RWPE2 (cell line): ENCODE results near the gene PRR13.
"Not testable (repeated sequence)": the region's sequence is repeated elsewhere in the genome, so short reads cannot be mapped to it uniquely, and the experiment has no call there.

Experiments used
- ATAC-seq: fragments of 200-7000 bp; cut with Tn5 transposase; 3 replicates; pipeline ENCODE4 v1.9.1; 2021; ENCODE audit warnings: low read depth
- DNase-seq: peaks from one replicate; pipeline ENCODE4 v3.0.0-alpha.2; 2020; ENCODE audit warnings: low spot score
- H3K27ac ChIP-seq: fragments of 450-650 bp; 2 replicates; pipeline ENCODE4 v1.5.1; 2017; ENCODE audit warnings: mild to moderate bottlenecking; ENCODE audit not compliant: poor library complexity, severe bottlenecking
- H3K27me3 ChIP-seq: fragments of 250-450 bp; sonication (Bioruptor Pico); 2 replicates; pipeline ENCODE4 v1.5.1; 2021; ENCODE audit warnings: mild to moderate bottlenecking, moderate library complexity; ENCODE audit not compliant: insufficient read depth, poor library complexity, severe bottlenecking
- H3K36me3 ChIP-seq: fragments of 250-450 bp; sonication (Bioruptor Pico); 2 replicates; pipeline ENCODE4 v1.5.1; 2020; ENCODE audit warnings: low read depth, mild to moderate bottlenecking, moderate library complexity
- H3K4me1 ChIP-seq: fragments of 250-450 bp; sonication (Bioruptor Pico); 2 replicates; pipeline ENCODE4 v1.5.1; 2021; ENCODE audit warnings: mild to moderate bottlenecking, moderate library complexity; ENCODE audit not compliant: insufficient read depth, poor library complexity, severe bottlenecking
- H3K4me3 ChIP-seq: fragments of 250-450 bp; sonication (Bioruptor Pico); 2 replicates; pipeline ENCODE4 v1.5.1; 2021; ENCODE audit warnings: mild to moderate bottlenecking, moderate library complexity; ENCODE audit not compliant: severe bottlenecking
- H3K9me3 ChIP-seq: fragments of 250-450 bp; sonication (Bioruptor Pico); 2 replicates; pipeline ENCODE4 v1.5.1; 2021; ENCODE audit warnings: mild to moderate bottlenecking, moderate library complexity; ENCODE audit not compliant: severe bottlenecking
- TF ChIP-seq, protein P1 (sequence below): fragments of 450-650 bp; IDR thresholded peaks from one replicate; pipeline ENCODE4 v1.5.1; 2017; ENCODE audit warnings: mild to moderate bottlenecking, moderate library complexity; ENCODE audit not compliant: poor library complexity, severe bottlenecking

The PRR13 gene

DNA sequence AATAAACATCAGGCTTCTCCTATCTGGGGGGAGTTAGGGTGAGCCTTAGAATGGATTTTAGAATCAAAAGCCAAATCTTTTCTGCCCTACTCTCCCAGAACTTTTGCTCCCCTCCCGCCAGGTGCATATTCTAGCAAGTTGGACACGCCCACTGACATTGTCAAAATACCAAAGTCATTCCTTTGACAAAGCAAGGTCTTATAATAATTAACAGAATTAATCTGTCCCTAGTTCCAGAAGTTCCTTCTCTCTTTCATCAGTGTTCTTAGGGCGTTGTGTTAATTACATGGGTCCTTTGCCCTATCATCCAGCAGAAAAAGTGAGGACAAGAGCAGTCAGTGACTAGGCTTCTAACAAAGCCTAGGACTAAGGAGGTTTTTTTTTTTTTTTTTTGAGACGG, 2.4 kb downstream of the PRR13 start:
- DNase-seq, result no peak

DNA sequence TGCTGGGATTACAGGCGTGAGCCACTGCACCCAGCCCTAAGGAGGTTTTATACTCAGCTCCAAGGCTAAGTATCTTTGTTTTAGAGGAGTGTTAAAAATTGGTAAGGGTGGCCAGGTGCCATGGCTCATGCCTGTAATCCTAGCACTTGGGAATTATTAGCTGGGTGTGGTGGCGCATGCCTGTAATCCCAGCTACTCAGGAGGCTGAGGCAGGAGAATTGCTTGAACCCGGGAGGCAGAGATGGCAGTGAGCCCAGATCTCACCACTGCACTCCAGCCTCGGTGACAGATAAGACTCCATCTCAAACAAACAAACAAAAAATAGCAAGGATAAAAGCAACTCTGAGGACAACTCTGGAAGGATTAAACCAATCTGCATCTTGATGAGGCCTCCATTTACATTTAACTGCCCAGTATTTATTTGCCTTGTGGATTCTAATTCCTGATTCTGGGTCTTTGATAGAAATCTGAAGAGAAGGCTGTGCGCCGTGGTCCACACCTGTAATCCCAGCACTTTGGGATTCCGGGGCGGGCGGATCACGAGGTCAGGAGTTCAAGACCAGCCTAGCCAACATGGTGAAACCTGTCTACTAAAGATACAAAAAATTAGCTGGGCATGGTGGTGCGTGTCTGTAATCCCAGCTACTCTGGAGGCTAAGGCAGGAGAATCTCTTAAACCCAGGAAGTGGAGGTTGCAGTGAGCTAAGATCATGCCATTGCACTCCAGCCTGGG, 3.2 kb downstream of the PRR13 start:
- DNase-seq, H3K4me3 ChIP-seq, H3K27me3 ChIP-seq, H3K4me1 ChIP-seq, H3K9me3 ChIP-seq, H3K27ac ChIP-seq, ATAC-seq: not testable (repeated sequence)
- peaks cover 39% of the 10 kb centered on the region for H3K36me3 ChIP-seq

More for the DNA sequence above, 2.4 kb downstream of the PRR13 start:
- TF ChIP-seq, protein P1, sequence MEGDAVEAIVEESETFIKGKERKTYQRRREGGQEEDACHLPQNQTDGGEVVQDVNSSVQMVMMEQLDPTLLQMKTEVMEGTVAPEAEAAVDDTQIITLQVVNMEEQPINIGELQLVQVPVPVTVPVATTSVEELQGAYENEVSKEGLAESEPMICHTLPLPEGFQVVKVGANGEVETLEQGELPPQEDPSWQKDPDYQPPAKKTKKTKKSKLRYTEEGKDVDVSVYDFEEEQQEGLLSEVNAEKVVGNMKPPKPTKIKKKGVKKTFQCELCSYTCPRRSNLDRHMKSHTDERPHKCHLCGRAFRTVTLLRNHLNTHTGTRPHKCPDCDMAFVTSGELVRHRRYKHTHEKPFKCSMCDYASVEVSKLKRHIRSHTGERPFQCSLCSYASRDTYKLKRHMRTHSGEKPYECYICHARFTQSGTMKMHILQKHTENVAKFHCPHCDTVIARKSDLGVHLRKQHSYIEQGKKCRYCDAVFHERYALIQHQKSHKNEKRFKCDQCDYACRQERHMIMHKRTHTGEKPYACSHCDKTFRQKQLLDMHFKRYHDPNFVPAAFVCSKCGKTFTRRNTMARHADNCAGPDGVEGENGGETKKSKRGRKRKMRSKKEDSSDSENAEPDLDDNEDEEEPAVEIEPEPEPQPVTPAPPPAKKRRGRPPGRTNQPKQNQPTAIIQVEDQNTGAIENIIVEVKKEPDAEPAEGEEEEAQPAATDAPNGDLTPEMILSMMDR, result no peak
- peaks cover 39% of the 10 kb centered on the region for H3K36me3 ChIP-seq
- H3K27ac ChIP-seq, result no peak overlapping the region
- peaks cover 6% of the 10 kb centered on the region for H3K4me1 ChIP-seq
- ATAC-seq, result no peak
- no peaks in the 10 kb centered on the region for H3K9me3 ChIP-seq
- H3K4me3 ChIP-seq, result no peak overlapping the region
- H3K27me3 ChIP-seq, result no peaks in the 10 kb centered on the region

DNA sequence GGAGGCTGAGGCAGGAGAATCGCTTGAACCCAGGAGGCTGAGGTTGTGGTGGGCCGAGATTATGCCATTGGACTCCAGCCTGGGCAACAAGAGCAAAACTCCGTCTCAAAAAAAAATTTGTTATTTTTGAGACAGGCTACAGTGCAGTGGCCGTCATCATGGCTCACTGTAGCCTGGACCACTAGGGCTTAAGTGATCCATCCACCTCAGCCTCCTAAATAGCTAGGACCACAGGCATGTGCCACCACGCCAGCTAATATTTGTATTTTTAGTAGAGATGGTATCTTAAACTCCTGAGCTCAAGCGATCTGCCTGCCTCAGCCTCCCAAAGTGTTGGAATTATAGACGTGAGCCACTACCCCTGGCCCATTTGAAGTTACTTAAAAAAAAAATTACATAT, 9.4 kb downstream of the PRR13 start:
- DNase-seq, result no peak

DNA sequence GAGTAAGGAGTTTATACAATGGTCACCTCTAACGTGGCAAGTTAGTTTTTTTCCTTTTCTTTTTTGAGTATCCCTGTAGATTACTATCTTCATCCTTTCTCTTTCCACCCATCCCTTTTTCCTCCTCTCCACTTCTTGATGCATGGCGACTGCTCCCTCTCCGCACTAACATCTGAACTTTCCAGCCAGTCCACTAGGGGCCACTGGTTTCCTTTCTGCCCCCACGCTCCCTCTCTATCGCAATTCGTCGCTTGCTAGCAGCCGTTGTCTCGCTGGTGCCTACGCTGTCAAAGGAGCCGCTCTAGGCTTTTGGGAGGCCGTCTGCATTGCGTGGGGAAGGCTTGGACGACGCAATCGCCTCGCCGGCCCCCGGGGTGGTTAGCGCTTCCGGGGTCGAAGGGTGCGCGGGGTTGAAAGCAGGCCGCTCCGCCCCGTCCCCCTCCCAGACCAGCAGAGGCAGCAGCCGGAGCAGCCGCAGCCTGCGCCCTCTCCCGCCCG, 10.2 kb downstream of the PRR13 start, which contains the start of gene PCBP2:
PCBP2 (plus strand) TSS at position 442 of the 498 bp plus-strand sequence. CDS start 2,699 bp downstream, outside the sequence.
- peak; percentile 94 for ATAC-seq
- H3K27ac ChIP-seq, result peak within 1 kb of the TSS; percentile 64
- H3K36me3 ChIP-seq, result peaks cover 43% of the 10 kb centered on the region
- TF ChIP-seq, protein P1, result peak; percentile 82
- peak within 1 kb of the TSS; percentile 65 for H3K4me3 ChIP-seq
- DNase-seq, result peak; percentile 99
- H3K9me3 ChIP-seq, result no peaks in the 10 kb centered on the region
- no peaks in the 10 kb centered on the region for H3K27me3 ChIP-seq
- peaks cover 8% of the 10 kb centered on the region for H3K4me1 ChIP-seq

More for the DNA sequence above, 9.4 kb downstream of the PRR13 start:
- Histone ChIP-seq H3K9me3 (no peaks in the 10 kb centered on the region), H3K4me3 (no peak overlapping the region), H3K36me3 (peaks cover 40% of the 10 kb centered on the region), H3K27me3 (no peaks in the 10 kb centered on the region), H3K27ac (no peak overlapping the region), H3K4me1 (peaks cover 8% of the 10 kb centered on the region)
- TF ChIP-seq, protein P1, result no peak
- ATAC-seq, result no peak

DNA sequence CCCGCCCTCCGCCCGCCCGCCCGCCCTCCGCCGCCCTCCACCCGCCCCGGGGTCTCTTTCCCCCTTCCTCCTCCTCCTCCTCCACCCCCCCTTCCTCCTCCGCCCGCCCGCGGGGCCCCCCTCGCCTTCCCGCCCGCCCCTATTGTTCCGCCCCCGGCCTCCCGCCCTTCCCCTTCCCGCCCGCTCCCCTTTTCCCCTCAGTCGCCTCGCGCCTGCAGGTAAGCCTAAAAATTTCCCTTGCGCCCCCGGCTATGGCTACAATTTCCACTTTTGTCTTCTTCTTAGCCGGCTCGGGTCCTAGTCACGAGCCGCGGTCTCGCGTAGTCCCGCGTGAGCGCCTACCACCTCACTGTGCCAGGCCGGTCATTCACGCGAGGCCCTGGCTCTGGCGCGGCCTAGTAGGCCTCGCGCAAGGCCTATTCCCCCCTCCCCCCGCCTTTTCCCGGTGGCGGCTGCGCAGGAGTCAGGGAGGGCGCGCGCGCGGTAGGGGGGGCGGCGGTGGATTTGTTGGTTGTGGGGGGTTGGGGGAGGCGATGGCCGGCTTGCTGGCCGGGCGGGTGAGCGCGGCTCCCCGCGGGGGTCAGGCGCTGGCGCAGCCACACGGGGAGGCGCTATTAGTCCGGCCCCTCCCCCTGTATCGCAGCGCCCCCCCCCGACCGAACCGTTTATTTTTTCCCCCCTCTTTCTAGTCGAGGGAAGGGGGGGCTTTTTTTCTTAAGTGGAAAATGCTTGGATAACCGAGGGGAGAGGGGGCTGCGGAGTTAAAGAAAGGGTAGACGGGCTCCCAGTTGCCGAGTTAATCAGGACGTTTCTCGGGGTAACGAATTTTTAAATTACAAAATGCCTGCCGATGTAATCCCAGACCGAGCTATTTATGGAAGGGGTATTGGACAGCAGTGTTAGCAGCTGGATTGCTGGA, 10.9 kb downstream of the PRR13 start:
- TF ChIP-seq, protein P1, result peak; percentile 56
- Histone ChIP-seq H3K4me3 (peak overlapping the region; percentile 65), H3K27ac (peak overlapping the region; percentile 64), H3K4me1 (peaks cover 8% of the 10 kb centered on the region), H3K9me3 (no peaks in the 10 kb centered on the region), H3K36me3 (peaks cover 47% of the 10 kb centered on the region), H3K27me3 (no peaks in the 10 kb centered on the region)
- peak; percentile 87 for DNase-seq
- ATAC-seq, result peak; percentile 31
